ENCODE measurements around the gene AP4B1.
"Not testable (repeated sequence)": the region's sequence is repeated elsewhere in the genome, so short reads cannot be mapped to it uniquely, and the experiment has no call there.

The AP4B1 gene

GRCh38 chr1:113855630-113856400 lies 48.8 kb downstream of the AP4B1 start:
- DNase-seq: no peak

- no peak for DNase-seq
Observed at GRCh38 chr1:113854234-113854633, 50.4 kb downstream of the AP4B1 start.

GRCh38 chr1:113852694-113853093 lies 51.9 kb downstream of the AP4B1 start:
- not testable (repeated sequence) for DNase-seq

GRCh38 chr1:113850127-113850796 lies 54.3 kb downstream of the AP4B1 start:
- DNase-seq: no peak

- no peak for DNase-seq
Observed at GRCh38 chr1:113849072-113849471, 55.5 kb downstream of the AP4B1 start.

- DNase-seq: no peak
Observed at GRCh38 chr1:113846391-113847035, 58.1 kb downstream of the AP4B1 start.

Measured in NCI-H2171 (cell line).